Measurements from ENCODE around the gene NAA25. TPM values are rescaled to one million over a fixed set of nuclear protein-coding genes. Genes with fewer than 3 reads are reported as not detected.
A peak's percentile ranks its signal among the peaks of the same experiment; 100 is the strongest.
"Not testable (repeated sequence)": the region's sequence is repeated elsewhere in the genome, so short reads cannot be mapped to it uniquely, and the experiment has no call there.

Gene NAA25
- total RNA-seq, 1 donor from 2014 or later, result 35.6 TPM

DNA sequence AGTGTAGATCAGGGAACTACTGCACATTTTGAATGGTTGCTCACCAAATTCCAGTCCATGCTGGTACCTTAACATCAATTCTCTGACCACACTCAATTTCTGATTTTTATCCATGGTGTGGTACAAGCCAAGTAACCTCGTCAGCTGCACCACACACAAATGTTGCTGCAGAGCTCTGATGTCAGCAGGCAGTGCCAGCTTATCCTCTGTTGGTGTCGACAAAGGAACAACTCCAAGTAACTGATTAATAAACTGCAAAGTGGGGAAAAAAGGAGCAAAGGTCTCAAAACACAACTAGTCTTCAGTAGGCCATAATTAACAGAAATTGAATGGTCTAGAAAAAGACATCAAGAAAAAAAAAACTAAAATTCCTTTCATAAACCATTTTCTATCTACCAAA lies 47.4 kb downstream of the NAA25 start:
- DNase-seq, result no peak

DNA sequence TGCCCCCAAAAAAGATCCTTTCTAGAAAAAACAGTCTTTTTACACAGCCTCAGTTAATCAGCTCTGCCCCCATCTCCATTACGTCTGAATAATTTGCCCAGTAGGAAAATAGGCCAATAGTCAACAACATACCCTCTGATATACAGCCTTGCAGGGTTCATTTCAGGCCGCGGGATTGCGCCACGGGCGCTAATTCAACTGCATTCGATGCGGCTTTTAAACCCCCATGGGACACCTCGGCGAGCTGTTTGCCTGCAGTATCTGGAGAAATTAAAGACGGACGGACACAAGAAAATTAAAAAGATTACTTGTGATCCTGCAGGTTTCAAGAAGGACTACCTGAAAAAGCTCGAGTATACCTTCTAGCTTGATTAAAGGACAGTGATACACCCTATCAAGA lies 59.2 kb downstream of the NAA25 start:
- DNase-seq, result no peak

DNA sequence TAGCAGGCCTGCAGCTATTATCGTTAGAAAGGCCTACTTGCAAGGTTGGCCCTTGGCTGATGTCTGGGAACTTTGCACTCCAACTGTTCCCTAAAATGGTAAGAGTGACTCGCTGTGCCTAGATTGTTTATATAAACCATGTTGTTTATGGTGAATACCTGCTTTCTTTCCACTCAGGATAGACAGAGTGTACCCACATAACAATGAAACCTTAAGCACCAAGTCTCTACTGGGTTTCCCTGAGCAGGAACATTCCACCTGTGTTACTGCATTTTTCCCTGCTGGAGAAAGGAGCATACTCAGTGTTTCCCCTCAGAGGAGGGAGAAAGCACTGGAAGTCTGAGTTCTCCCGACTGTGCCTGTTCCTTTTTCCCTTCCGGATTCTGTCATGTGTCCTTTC lies 62.6 kb downstream of the NAA25 start:
- DNase-seq, result no peak

DNA sequence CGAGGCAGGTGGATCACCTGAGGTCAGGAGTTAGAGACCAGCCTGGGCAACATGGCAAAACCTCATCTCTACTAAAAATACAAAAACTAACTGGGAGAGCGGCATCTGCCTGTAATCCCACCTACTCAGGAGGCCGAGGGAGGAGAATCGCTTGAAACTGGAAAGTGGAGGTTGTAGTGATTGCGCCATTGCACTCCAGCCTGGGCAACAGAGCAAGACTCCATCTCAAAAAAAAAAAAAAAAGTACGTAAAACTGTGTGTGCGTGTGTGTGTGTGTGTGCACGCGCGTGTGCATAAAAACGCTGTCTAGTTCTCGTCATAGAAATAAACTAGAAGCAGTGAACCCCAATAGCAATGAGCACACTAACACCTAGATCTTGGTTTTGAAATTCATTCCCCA lies 72.0 kb downstream of the NAA25 start:
- not testable (repeated sequence) for DNase-seq

DNA sequence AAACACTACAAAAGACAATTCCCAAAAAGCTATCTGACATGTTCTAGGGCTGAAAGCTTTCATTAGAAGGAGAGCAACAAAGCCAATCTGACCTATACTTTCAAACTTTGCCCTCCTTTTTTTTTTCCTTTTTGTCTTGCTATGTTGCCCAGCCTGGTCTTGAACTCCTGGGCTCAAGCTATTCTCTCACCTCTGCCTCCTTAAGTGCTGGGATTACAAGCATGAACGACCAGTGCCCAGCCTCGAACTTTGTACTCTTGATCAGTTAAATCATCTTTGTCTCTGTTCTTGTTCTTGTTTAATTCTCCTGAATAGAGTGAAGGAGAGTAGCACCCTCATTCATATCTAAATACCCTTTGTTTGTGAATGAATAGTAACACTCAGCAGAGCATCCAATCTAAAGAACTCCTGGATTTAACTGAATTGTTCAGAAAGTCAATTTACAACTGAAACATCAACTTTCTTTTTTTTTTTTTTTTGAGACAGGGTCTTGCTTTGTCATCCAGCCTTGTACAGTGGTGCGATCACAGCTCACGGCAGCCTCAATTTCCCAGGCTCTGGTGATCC lies 73.3 kb downstream of the NAA25 start:
- no peak for DNase-seq

DNA sequence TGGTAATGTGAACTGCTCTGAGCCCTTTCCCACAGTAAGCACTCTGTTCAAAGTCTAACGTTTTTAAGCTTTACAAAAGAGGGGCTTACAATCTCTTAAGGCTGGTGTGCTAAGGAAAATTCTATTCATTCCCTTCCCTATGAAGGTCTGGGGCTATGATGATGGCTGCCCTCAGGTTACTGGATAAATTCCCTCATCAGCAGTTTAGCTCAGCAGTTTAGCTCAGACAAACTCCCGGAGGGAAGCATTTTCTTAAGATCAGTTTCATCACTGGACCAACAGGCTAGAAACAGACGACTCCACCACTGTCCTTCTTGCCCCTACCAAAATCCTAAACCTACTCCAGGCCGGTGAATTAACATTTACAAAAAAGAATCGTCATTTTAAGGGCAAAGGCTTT lies 76.3 kb downstream of the NAA25 start:
- DNase-seq, result no peak

DNA sequence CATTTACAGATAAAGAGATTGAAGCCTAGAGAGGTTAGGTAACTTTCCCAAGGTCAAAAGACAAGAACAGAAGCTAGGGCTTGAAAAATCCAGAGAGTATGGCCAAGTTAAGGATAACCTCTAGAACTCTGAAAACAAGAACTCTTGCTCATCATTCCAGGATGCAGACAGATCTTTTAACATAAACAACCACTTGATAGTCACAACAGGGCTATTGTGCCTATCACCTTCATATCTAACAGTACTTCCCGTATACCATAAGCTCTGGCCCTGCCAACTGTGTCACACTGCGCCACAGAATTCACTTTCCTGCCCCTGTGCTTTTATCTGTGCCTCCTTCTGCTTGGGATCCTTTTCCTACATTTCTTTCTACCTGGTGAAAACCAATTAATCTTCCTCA lies 77.1 kb downstream of the NAA25 start:
- DNase-seq, result no peak

DNA sequence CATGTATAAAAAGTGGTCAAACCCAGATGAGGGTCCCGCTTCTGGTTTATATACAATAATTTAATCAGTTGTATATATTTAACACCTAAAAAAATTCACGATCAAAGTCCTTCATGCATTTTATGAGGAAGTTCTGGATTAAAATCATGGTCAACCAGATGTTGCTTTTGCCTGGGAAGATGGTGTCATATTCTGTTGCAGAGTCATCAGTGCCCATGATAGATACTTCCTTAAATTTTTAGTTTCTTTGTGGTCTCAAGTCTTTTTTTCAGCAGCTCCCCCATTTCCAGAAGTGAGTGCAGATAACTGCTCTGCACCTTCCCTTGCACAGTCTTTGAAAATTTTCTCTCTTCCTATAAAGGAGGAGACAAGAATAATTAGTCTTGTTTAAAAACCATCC lies 79.3 kb downstream of the NAA25 start:
- no peak for DNase-seq

DNA sequence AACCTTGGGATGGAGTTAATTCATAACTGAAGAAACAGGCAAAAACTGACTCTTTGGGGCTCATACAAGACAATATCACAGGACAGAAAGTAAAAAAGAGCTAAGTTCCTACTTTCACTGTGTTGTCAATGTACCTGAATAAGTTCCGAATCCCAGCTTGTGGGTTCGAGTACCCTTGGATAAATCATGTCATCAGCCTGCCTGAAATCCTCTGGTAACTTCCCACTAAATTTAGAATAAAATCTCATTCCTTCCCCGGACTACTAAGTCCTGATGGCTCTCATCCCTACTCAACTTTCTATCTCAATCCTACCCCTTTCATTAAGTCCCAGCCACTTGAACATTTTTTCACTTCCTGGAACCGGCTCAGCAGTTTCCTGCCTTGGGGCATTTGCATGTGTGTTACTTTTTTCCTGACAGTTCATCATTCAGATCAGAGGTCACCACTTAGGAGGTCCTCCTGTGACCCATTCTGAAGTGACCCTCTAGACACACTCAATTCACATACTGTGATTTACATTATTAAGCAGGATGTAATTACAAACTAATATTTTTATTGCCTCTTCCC lies 82.7 kb downstream of the NAA25 start:
- DNase-seq, result no peak

DNA sequence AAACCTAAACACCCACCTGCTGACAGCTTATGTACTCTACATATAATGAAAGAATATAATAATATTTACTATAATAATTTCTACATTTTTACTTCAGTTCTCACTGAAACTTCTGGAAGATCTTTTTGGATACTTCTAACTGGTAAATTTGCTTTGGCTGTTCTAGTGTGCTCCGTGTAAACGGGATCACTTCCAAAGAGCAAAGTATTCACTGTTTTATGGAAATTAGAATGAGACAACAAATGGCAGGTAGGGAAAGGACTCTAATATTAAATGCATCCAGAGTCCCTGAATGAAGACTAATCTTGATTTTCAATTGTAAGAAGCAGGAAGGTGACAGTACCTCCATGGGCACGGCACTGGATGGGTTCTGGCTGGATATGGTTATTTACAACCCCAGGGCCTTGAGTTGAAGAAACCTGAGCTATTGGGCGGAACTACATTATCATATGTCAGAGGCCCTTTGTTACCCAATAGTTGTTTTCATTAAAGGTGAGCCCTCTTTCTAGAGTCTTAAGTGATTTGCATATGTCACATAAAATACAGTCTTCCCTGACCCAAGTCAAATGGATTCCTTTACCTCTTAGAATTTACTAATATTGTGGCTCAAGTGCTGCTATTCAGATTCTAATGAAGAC lies 84.7 kb downstream of the NAA25 start:
- DNase-seq, result no peak

DNA sequence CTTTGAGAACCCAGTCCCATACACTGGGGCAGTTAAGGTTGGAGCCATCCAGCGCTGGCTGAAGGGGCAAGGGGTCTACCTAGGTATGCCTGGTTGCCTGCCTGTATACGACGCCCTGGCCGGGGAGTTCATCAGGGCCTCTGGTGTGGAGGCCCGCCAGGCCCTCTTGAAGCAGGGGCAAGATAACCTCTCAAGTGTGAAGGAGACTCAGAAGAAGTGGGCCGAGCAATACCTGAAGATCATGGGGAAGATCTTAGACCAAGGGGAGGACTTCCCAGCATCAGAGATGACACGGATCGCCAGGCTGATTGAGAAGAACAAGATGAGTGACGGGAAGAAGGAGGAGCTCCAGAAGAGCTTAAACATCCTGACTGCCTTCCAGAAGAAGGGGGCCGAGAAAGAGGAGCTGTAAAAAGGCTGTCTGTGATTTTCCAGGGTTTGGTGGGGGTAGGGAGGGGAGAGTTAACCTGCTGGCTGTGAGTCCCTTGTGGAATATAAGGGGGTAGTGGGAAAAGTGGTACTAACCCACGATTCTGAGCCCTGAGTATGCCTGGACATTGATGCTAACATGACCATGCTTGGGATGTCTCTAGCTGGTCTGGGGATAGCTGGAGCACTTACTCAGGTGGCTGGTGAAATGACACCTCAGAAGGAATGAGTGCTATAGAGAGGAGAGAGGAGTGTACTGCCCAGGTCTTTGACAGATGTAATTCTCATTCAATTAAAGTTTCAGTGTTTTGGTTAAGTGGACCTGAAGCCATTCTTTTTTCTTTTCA lies 86.2 kb downstream of the NAA25 start:
- DNase-seq, result no peak

DNA sequence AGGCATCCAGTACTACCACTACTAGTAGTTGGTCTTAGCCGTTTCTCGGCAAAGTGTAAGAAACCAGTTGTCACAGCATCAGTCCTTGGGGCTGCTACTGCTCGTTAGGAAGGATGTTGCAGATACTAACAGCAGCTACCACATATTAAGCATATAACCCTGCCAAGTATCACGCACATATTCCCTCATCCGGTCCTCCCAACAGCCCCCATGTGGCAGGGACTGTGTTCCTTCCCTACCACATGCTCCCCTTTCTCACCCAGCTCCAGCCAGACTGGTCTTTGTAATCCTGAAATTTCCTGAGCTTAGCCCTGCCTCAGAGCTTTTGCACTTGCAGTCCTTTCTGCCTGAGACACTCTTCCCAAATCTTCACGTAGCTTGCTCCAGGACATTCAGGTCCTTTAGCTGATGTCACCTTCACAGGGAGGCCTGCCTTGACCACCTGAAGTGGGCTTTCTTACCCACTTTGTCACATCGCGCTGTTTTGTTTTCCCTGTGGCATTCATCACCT lies 87.6 kb downstream of the NAA25 start:
- DNase-seq, result no peak

DNA sequence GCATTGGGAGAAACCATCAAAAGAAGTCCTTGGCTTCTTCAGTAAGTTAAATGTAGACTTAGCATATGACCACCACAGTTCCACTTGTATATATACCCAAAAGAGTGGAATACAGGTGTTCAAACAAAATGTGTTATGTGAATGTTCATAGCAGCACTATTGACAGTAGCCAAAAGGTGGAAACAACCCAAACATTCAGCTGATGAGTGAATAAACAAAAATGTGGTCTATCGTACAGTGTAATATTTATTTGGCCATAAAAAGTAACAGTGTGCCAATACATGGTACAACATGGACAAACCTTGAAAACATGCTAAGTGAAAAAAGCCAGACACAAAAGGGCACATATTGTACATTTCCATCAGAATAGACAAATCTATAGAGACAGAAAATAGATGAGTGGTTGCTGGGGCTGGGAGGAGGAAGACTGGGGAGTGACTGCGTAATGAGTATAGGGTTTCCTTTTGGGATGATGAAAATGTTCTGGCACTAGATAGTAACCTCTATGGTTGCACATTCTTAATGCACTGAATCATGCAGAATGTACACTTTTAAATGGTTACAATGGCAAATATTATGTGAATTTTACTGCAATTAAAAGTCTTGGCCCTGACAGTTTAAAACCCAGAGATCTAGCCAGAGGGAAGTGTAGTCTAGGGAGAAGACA lies 89.9 kb downstream of the NAA25 start:
- no peak for DNase-seq

DNA sequence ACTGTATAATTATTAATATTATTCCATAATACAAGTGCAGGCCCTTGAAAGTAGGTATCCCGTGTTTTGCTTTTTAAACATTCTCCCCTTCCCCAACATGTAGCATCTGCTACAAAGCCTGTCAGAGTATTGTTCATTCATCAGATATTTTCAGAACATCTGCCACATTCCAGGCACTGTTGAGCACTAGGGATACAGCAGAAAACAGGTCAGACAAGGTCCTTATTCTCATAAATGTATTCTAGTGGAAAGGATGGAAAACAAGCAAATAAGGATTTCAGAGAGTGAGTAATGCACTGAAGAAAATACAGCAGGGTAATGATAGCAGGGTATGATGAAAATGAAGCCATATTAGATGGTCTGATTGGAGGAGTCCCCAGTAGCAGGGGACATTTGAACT lies 91.5 kb downstream of the NAA25 start:
- DNase-seq, result no peak

DNA sequence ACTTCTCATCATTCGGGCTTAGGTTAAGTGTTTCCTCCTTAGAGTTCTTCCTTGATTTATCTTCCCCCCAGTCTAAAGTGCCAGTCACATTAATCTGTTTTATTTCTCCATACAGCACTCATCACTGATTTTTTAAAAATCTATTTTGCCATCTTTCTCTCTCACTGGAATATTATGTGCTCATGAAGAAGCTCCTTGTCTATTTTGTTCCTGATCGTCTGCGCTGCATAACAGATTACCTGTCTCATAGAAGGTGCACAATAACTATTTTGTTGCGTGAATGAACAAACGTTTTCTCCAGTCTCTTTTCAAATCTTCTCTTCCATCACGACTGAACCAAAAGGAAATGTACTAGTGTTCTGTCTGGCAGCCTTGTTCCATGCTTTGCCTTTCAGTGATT lies 92.6 kb downstream of the NAA25 start:
- no peak for DNase-seq

DNA sequence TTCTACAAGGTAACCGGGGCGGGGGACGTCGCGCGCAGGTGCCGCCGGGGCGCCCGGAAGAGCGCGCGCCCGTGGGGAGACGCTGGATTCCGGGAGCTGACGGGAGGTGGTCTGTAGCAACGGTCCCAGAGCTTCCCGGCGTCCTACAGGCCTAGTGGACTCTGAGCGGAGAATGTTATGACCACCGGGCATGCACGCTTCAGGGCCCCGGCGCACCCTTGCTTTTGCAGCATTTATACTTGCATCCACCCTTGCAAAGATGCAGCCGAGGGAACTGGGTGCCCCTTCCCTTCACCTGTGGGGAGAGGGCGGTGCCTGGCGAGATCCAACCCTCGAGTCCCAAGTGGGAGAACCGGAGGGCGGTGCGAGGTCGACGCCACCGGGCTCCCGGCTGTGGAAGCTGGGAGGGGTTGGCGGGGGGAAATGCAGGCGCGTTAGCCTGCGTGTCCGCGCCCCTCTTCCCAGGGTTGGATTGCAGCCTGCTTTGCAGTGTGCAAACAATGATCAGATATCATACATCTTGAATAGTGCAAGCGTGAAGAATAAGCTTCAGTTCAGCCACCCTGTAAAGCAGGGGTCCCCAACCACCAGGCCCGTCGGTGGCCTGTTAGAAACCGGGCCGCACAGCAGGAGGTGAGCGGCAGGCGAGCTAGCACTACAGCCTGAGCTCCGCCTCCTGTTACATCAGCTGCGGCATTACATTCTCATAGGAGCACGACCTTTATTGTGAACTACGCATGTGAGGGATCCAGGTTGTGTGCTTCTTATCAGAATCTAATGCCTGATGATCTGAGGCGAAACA lies 94.8 kb downstream of the NAA25 start:
- DNase-seq, result peak; percentile 14

DNA sequence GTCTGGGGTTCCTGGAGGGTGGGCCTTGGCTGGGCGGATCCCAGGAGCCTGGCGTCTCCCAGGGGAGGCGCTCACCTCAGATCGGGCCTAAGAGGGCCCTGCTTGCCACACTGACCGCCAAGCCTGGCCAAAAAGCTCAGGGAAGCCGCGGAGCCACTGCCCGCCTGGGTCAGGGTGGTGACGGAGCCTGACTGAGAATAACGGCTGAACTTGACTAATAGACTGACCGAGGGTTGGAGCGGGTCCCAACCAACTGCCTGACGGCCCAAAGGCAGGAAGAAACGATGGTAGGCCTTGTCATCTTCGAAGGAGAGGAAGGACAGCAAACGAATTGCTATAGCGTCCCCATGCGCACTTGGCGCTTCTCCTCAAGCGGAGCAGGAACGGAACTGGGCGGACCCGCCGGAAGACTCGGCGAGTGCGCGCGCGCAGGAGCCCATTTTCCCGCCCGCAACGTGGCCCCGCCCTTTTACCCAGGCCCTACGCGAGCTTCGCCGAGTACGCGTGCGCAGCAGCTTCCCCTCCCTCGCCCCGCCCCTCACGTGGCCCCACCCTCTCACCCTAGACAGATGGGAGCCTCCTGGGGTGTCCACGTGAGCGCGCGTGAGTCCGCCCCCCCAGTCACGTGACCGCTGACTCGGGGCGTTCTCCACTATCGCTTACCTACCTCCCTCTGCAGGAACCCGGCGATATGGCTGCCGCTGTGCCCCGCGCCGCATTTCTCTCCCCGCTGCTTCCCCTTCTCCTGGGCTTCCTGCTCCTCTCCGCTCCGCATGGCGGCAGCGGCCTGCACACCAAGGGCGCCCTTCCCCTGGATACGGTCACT lies 95.6 kb downstream of the NAA25 start, which contains the start of the genes ERP29 and TMEM116:
Gene ERP29 (plus strand): TSS at position 652 of the 826 bp plus-strand sequence. CDS start 40 bp downstream, at position 692.
Gene TMEM116 (minus strand): TSS at position 391 of the 826 bp plus-strand sequence. CDS start 7,895 bp downstream, outside the sequence.
- DNase-seq, result peak; percentile 99

DNA sequence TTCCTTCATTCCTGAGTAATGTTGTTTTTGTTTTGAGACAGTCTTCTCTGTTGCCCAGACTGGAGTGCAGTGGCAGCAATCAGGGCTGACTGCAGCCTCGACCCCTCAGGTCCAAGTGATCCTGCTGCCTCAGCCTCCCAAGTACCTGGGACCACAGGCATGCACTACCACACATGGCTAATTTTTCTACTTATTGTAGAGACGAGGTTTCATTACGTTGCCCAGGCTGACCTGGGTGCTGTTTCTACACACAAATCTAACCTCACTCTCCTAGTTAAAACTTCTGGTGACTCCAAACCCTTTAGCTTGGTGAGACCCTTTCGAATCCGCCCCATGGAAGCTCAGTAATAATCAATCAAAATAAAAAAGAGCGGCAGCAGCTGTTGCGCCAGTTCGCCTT lies 96.9 kb downstream of the NAA25 start:
- no peak for DNase-seq

DNA sequence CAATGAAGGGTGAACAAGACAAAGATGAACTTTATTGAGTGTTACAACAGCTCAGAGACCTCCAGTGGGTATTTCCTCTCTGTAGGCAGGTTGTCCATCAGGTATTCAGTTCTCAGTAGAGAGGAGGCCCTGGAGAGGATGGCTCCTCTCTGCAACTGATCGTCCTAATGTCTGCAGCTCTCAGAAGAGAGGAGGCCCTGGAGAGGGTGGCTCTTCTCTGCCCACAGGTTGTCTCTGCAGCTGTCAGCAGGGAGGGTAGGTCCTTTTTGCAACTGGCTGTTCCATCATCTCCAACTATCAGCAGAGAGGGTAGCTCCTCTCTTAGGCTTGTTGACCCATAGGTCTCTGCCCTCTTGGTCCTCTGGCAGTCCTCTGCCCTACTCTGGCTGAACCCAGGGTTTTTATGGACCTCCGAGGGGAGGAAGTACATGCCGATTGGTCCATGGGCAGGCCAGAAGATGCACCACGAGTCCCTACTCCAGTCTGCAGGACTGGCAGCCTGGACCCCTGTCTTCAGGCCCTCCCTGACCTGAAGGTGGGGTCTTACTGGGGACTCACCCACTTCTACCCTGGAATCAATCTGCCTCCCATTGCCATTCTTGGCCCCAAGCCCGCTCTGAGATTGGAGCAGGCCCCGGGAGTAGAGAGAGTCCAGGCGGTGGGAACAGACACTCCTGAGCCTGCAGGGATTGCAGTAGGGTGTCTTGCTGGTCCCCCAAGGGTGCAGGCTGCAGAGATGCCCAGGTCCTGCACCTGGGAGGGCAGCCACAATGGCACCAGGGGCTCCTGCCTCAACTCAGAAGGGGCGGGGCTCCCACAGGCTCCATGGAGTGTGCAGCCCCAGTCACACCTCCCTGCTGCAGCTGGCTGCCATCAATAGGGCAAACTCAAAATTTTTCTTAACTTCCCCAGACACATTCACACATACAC lies 97.9 kb downstream of the NAA25 start:
- no peak for DNase-seq
